MV-4-11 (cell line): ENCODE measurements around the gene JAZF1.
A peak's percentile ranks its signal among the peaks of the same experiment; 100 is the strongest.

Experiments
- DNase-seq: peaks from one replicate; lab custom pipeline; 2025; lab: John Stamatoyannopoulos, UW

The JAZF1 gene

GRCh38 chr7:28008911-28009310 lies 171.7 kb downstream of the JAZF1 start:
- no peak for DNase-seq

- no peak for DNase-seq
These were observed 172.4 kb downstream of the JAZF1 start for GRCh38 chr7:28008171-28008570.

GRCh38 chr7:28006491-28006890 lies 174.1 kb downstream of the JAZF1 start:
- no peak for DNase-seq

DNA sequence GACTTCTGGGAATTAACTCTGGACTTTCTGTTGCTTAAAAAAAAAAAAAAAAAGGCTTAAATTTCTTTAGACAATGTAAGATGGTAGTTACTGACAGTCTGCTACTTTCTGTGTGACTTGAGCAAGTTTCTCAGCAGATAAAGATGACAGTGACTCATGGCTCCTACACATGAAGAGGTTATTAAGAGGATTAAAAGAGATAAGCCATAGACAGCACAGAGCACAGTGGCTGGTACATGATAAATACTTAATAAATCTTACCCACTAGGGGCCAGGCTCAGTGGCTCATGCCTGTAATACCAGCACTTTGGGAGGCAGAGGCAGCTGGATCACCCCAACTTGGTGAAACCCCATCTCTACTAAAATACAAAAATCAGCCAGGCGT lies 174.8 kb downstream of the JAZF1 start:
- DNase-seq: no peak

DNA sequence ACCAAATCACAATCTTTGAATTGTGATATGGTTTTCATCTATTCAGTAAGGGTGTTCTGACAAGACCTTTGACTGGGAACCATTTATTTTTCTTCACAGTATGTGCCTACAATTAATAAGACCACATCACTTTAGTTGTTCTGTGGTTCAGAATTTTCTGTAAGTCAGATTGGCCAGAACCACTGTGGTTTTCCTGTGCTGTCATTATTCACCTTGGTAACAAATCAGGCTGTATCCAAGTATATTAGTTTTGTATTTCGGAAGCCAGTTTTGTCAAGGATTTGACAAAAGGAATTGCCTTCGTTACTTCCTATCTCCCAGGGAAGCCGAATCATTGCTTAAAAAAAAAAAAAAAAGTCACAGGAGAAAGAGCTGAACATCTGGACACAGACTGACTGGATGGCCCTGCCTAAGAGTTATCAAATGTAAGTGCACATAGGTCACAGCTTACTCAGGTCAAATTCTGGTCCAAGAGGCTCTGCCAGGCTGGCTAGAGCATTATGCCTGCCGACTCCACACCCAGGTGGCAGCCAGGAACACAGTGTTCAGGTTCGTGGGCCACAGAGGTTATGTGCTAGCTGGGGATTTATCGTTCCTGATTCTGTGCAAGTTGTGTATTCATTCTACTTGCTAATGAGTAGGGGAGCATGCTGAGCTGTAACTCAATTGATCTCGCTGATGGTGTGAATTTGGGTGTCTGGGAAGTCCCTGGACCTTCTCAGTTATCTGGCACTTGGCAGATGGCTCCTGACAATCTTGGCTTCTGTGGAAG lies 175.3 kb downstream of the JAZF1 start:
- DNase-seq: no peak

DNA sequence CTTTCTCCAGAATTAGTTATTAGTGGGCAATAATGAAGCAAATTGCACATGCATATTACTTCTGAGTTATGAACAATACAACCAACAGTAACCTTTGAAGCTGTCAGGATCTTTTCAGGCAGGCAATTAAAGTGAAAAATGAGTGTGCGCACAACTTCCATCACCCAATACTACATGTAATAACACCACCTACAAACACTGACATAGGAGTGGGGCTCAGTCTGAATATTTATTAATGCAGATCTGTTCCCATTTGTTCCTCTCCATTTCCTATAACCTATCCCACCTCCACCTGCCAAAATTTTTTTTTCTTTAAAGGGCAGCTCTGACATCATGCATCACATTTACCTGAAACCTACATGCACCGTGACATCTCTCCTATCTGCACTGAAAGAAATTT lies 177.2 kb downstream of the JAZF1 start:
- no peak for DNase-seq

GRCh38 chr7:28002638-28003037 lies 178.0 kb downstream of the JAZF1 start:
- DNase-seq: peak; percentile 6

DNA sequence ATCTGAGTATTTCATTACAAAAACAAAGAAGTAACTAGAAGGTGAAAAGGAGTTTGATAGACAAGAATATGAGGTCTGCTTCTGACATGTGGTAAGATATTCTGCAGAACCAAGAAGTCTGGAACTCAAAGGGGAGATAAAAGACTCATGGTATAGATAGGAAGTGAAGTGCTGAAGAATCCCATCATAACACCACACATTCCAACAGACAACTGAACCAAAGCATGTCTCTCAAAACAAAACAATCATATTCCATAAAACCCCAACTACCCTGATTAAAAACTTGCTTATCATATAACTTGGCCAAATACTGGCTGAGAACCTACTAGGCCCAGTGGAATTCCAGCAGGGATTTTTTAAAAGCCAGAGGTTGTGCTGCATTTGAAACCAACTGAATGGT lies 178.7 kb downstream of the JAZF1 start:
- DNase-seq: no peak

- no peak for DNase-seq
These were observed 180.8 kb downstream of the JAZF1 start for GRCh38 chr7:27999829-28000228.

DNA sequence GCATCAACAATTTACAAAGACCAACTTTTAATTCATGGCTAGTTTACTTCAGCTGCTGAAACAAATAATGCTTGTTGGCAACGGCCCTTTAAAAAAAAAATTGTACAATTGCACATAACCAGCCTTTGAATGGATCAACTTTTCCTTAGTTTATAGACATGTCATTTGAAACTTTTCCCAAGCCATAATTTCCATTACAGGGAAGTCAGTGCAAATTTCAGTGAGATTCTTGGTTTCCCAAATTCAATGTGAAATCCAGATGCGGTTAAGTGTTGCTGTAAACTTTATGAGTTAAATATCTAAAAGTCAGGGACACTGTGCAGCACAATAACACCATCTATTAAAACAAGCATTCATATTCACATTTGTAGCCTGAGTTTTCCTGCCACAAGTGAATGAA lies 182.2 kb downstream of the JAZF1 start:
- no peak for DNase-seq

GRCh38 chr7:27997188-27997707 lies 183.3 kb downstream of the JAZF1 start:
- DNase-seq: no peak

- DNase-seq: no peak
These were observed 184.5 kb downstream of the JAZF1 start for GRCh38 chr7:27996141-27996540.

DNA sequence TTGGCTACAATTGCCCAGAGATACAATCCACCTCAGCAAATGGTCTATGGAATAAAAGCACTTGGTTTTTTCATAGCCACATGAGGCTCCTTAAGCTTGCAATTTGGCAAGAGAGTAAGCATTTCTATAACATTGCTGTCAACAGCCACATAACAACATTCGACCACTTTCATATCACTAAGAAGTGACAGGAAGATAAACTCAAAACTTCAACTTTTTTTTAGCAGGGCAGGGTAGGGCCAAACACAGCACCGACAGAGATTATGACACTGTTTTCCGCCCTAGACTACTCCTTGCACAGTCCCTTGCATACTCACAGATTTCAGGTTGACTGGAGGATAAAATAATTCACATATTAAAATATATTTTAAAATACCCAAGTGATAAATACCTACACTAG lies 185.4 kb downstream of the JAZF1 start:
- DNase-seq: no peak

DNA sequence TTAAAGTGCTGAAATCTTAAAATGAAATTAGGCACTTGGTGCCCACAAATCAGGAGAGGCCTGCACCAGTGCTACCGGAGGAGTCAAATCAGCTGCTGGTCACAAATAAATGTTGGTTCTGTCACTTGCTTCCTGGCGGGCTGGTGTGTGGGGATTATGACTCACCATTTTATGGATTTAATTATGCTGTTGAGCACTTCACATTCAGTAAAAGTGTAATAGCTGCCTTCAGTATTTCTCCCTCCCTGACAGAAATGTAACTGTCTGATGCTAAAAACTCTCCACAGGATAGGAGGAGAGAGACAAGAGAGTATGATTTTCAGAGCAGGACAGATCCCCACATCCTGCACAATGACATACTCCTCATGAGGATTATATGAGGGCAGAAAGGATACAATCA lies 186.0 kb downstream of the JAZF1 start:
- no peak for DNase-seq

DNA sequence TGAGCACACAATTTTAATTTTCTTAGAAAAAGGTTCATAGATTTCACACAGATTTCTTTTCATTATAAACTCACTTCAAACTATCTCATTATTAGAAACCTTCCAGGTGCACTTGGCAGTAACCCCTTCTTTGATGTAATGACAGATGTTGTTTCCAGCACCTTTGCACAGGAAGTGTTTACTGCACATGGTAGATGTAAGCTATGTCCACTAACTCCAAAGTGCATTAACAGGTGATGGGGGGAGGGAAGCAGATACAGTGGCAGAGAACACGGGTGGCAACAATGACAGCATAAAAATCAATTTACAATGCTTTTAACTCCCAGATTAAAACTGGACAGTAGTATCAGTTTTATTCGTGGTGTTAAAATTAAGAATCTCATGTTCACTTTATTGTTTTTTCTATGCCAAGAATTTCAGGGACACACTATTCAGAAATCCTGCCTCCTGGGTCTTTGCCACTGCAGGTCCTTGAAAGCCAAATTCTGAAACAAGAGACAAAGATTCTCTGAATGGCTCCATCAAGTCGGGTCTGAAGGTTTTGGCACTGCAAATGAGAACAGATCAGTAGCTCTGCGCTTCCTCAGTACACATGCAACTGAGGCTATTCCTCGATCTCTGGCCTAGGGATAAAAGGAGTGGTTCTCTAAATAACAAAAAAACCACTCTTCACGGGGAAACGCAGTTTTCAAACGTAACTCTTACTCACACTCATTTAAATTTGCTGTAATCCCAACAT lies 187.7 kb downstream of the JAZF1 start:
- DNase-seq: no peak

- no peak for DNase-seq
These were observed 188.5 kb downstream of the JAZF1 start for GRCh38 chr7:27992097-27992496.

GRCh38 chr7:27991006-27991528 lies 189.5 kb downstream of the JAZF1 start:
- no peak for DNase-seq

DNA sequence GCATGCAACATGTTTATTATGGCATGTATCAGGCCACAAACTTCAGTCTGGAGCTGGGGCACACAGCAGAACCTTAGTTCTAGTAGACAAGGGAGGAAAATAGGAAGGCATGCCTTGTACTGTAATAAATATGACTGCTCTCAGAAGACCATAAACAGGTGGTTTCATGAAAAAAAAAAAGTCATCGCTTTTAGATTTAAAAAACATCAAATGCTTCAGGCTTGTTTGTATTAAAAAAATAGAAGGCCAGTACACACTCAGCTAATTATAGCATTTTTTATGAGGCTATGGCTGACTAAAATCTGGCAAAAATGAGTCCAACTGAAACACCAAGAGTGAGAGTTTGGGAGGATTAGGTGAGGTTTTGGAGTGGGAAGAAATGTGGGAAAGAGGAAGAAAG lies 204.1 kb downstream of the JAZF1 start:
- no peak for DNase-seq

DNA sequence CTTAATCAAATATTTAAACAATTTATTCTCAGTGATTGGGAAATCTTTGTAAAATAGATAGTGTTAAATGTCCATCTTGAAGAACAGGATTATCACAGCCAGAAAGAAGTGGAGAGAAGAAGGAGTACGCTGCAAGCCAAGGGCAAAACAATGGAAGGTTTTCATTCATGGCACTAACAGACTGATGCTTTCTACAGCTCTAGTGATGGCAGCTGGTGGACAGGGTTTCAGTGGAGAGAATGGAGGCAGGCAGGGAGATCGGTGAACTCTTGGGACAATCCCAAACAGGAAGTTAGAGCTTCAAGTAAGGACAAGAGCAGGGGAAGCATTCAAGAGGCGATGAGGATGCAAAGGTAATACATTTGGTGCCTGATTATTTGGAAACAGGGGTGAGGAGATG lies 207.0 kb downstream of the JAZF1 start:
- no peak for DNase-seq

- DNase-seq: no peak
These were observed 208.3 kb downstream of the JAZF1 start for GRCh38 chr7:27972276-27972675.

GRCh38 chr7:27971171-27971812 lies 209.3 kb downstream of the JAZF1 start:
- no peak for DNase-seq

GRCh38 chr7:27970350-27970749 lies 210.2 kb downstream of the JAZF1 start:
- no peak for DNase-seq

- no peak for DNase-seq
These were observed 211.2 kb downstream of the JAZF1 start for GRCh38 chr7:27969346-27969745.
